H1 (cell line): Measurements from ENCODE around the gene MTERF1. TPM values are rescaled to one million over a fixed set of nuclear protein-coding genes. Genes with fewer than 3 reads are reported as not detected.
A peak's percentile ranks its signal among the peaks of the same experiment; 100 is the strongest.
"Not testable (repeated sequence)": the region's sequence is repeated elsewhere in the genome, so short reads cannot be mapped to it uniquely, and the experiment has no call there.

ENCODE experiments used
- CTCF ChIA-PET: fragments of 300-600 bp; sonication (Branson Sonifier 250); formaldehyde crosslinking; loops from one replicate; lab custom pipeline; 2021; ENCODE audit not compliant: partially characterized antibody; lab: Charles Lee
- POLR2A ChIA-PET: fragments of 300-600 bp; sonication (Branson Sonifier 250); formaldehyde crosslinking; loops from one replicate; lab custom pipeline; 2021; ENCODE audit warnings: inconsistent platforms; ENCODE audit not compliant: partially characterized antibody; lab: Charles Lee
- DNase-seq, 2 experiments: peaks; one replicate each; pipeline versions ENCODE4 v3.0.0 to v3.0.0-alpha.2; 2010 to 2022; ENCODE audit warnings: low spot score in 2 of 2, low read depth in 1 of 2, mixed read lengths in 1 of 2
- FAIRE-seq: peaks from 2 replicates; lab custom pipeline; 2011; peaks lifted over from hg19 to GRCh38; lab: Jason Lieb, UNC
- H2AFZ ChIP-seq: 2 replicates; pipeline ENCODE4 v1.8.1; 2012; ENCODE audit warnings: low read length, inconsistent platforms
- H2AK5ac ChIP-seq: 2 replicates; pipeline ENCODE4 v1.6.1; 2013; ENCODE audit warnings: low read depth, low read length
- H2BK120ac ChIP-seq: replicated peaks from 2 replicates; pipeline ENCODE3; 2013; ENCODE audit warnings: low read depth, low read length, inconsistent platforms
- H2BK12ac ChIP-seq: 2 replicates; pipeline ENCODE4 v1.6.1; 2013; ENCODE audit warnings: low read depth, low read length
- H2BK15ac ChIP-seq: 2 replicates; pipeline ENCODE4 v1.6.1; 2013; ENCODE audit warnings: low read length
- H2BK20ac ChIP-seq: 2 replicates; pipeline ENCODE4 v1.6.1; 2013; ENCODE audit warnings: low read length
- H2BK5ac ChIP-seq: 2 replicates; pipeline ENCODE4 v1.6.1; 2013; ENCODE audit warnings: low read depth, low read length
- H3K14ac ChIP-seq: 2 replicates; pipeline ENCODE4 v1.6.1; 2013; ENCODE audit warnings: inconsistent platforms; ENCODE audit not compliant: insufficient read length
- H3K18ac ChIP-seq: 2 replicates; pipeline ENCODE4 v1.6.1; 2013; ENCODE audit warnings: low read length; ENCODE audit errors: extremely low read depth
- H3K23ac ChIP-seq: 2 replicates; pipeline ENCODE4 v1.6.1; 2013; ENCODE audit warnings: inconsistent platforms; ENCODE audit not compliant: insufficient read length
- H3K23me2 ChIP-seq: 2 replicates; pipeline ENCODE4 v1.6.1; 2013; ENCODE audit warnings: low read depth, low read length
- H3K27ac ChIP-seq: 2 replicates; pipeline ENCODE4 v1.6.1; 2011; ENCODE audit warnings: low read depth, low read length, inconsistent platforms
- H3K27me3 ChIP-seq, 4 experiments: replicated peaks in 1 of 4; 1 replicate in 1 of 4; 2 replicates in 3 of 4; pipeline versions ENCODE4 v1.6.1 to v1.8.1; 2011 to 2013; ENCODE audit warnings: low read length in 3 of 4, mild to moderate bottlenecking in 3 of 4, inconsistent platforms in 2 of 4, mixed read lengths in 2 of 4, moderate library complexity in 1 of 4; ENCODE audit not compliant: control insufficient read depth in 3 of 4, insufficient read depth in 3 of 4; ENCODE audit errors: extremely low read depth in 1 of 4
- H3K36me3 ChIP-seq, 4 experiments: 2 replicates each; pipeline versions ENCODE4 v1.6.1 to v1.8.1; 2011 to 2013; ENCODE audit warnings: mild to moderate bottlenecking in 4 of 4, low read length in 3 of 4, moderate library complexity in 2 of 4, control low read depth in 1 of 4, inconsistent platforms in 1 of 4; ENCODE audit not compliant: insufficient read depth in 4 of 4, control insufficient read depth in 2 of 4
- H3K4ac ChIP-seq: replicated peaks from 2 replicates; pipeline ENCODE3; 2013; ENCODE audit warnings: low read length, low read depth, mixed read lengths, inconsistent platforms; ENCODE audit not compliant: insufficient read length
- H3K4me1 ChIP-seq, 4 experiments: replicated peaks in 1 of 4; 1 replicate in 1 of 4; 2 replicates in 3 of 4; pipeline versions ENCODE4 v1.6.1 to v1.8.1; 2011 to 2013; ENCODE audit warnings: low read length in 3 of 4, inconsistent platforms in 2 of 4, mixed read lengths in 1 of 4; ENCODE audit not compliant: insufficient read depth in 4 of 4, control insufficient read depth in 3 of 4
- H3K4me2 ChIP-seq, 2 experiments: 2 replicates each; pipeline versions ENCODE4 v1.6.1 to v1.8.1; 2011 to 2013; ENCODE audit warnings: low read depth in 2 of 2, low read length in 2 of 2, control low read depth in 1 of 2, inconsistent platforms in 1 of 2, mild to moderate bottlenecking in 1 of 2; ENCODE audit not compliant: insufficient read depth in 1 of 2
- H3K4me3 ChIP-seq, 4 experiments: fragments of 200-600, 300-600 bp in 1 of 4; sonication (generic), shearing (Covaris generic), sonication (Bioruptor Twin) in 1 of 4; 2 replicates each; pipeline versions ENCODE4 v1.5.1 to v1.8.1; 2011 to 2016; ENCODE audit warnings: low read length in 4 of 4, low read depth in 3 of 4, control low read depth in 2 of 4, inconsistent platforms in 2 of 4, mild to moderate bottlenecking in 2 of 4, mixed read lengths in 1 of 4, moderate library complexity in 1 of 4; ENCODE audit not compliant: insufficient read depth in 2 of 4; ENCODE audit errors: extremely low read depth in 1 of 4
- H3K56ac ChIP-seq: replicated peaks from 2 replicates; pipeline ENCODE3; 2013; ENCODE audit warnings: low read depth, mild to moderate bottlenecking, mixed read lengths, low read length, inconsistent platforms; ENCODE audit not compliant: insufficient read length
- H3K79me1 ChIP-seq: 2 replicates; pipeline ENCODE4 v1.6.1; 2013; ENCODE audit warnings: low read depth, low read length, control low read depth
- H3K79me2 ChIP-seq, 2 experiments: 2 replicates each; pipeline versions ENCODE4 v1.6.1 to v1.8.1; 2012 to 2013; ENCODE audit warnings: low read length in 2 of 2, mild to moderate bottlenecking in 2 of 2, inconsistent platforms in 1 of 2; ENCODE audit not compliant: insufficient read depth in 2 of 2, control insufficient read depth in 1 of 2
- H3K9ac ChIP-seq, 4 experiments: replicated peaks in 1 of 4; 1 replicate in 1 of 4; 2 replicates in 3 of 4; pipeline versions ENCODE4 v1.6.1 to v1.8.1; 2011 to 2013; ENCODE audit warnings: low read depth in 3 of 4, low read length in 3 of 4, control low read depth in 2 of 4, mild to moderate bottlenecking in 2 of 4, moderate library complexity in 2 of 4, inconsistent platforms in 1 of 4; ENCODE audit errors: extremely low read depth in 1 of 4
- H3K9me3 ChIP-seq, 2 experiments: 2 replicates each; pipeline versions ENCODE4 v1.6.1 to v1.8.1; 2012 to 2013; ENCODE audit warnings: mild to moderate bottlenecking in 2 of 2, moderate library complexity in 2 of 2, control low read depth in 1 of 2, inconsistent platforms in 1 of 2, low read depth in 1 of 2, low read length in 1 of 2, mixed read lengths in 1 of 2; ENCODE audit not compliant: insufficient read depth in 2 of 2
- H4K20me1 ChIP-seq, 2 experiments: replicated peaks in 1 of 2; 2 replicates each; pipeline versions ENCODE3 to v1.8.1; 2011 to 2013; ENCODE audit warnings: inconsistent platforms in 2 of 2, low read length in 2 of 2, mild to moderate bottlenecking in 1 of 2; ENCODE audit not compliant: insufficient read depth in 2 of 2, control insufficient read depth in 1 of 2
- H4K5ac ChIP-seq: 2 replicates; pipeline ENCODE4 v1.6.1; 2013; ENCODE audit warnings: low read length, low read depth, mixed read lengths, inconsistent platforms; ENCODE audit not compliant: insufficient read length
- H4K8ac ChIP-seq: 2 replicates; pipeline ENCODE4 v1.8.0; 2013; ENCODE audit warnings: mild to moderate bottlenecking, moderate library complexity, low read length, inconsistent platforms; ENCODE audit not compliant: insufficient read depth; ENCODE audit errors: extremely low read depth
- H4K91ac ChIP-seq: replicated peaks from 2 replicates; pipeline ENCODE3; 2013; ENCODE audit warnings: low read length, mixed read lengths, inconsistent platforms; ENCODE audit not compliant: insufficient read length
- EP300 ChIP-seq, 2 experiments: IDR thresholded peaks; 1 replicate in 1 of 2; 2 replicates in 1 of 2; pipeline ENCODE4 v1.6.1; 2011 to 2012; ENCODE audit warnings: low read depth in 2 of 2, low read length in 2 of 2, mild to moderate bottlenecking in 2 of 2, borderline replicate concordance in 1 of 2, inconsistent platforms in 1 of 2, moderate library complexity in 1 of 2
- WGBS, 2 experiments: shearing (Covaris generic) in 1 of 2; methylation state at CpG; one replicate each; pipeline versions ENCODE4 v1.1.6 to v1.1.7; 2013 to 2015; ENCODE audit warnings: low lambda C conversion rate in 2 of 2, mixed read lengths in 2 of 2, inconsistent platforms in 1 of 2, low coverage in 1 of 2, missing lambda C conversion rate in 1 of 2; ENCODE audit not compliant: insufficient replicate concordance in 2 of 2, insufficient coverage in 1 of 2, insufficient read length in 1 of 2; ENCODE audit errors: extremely low coverage in 1 of 2, missing lambda C conversion rate in 1 of 2; 5-methylcytosine and 5-hydroxymethylcytosine counted together
- polyA plus RNA-seq, 7 experiments: library from polyadenylated mRNA; depleted of rRNA in 3 of 7; stranded (reverse) in 5 of 7; unstranded in 2 of 7; fragments of >200 nt in 5 of 7; fragments of 200-250 nt in 2 of 7; gene quantifications; 1 replicate in 5 of 7; 2 replicates in 1 of 7; 4 replicates in 1 of 7; pipeline versions ENCODE4 v1.2.1 to v1.2.3, GENCODE V29; 2011 to 2013; ENCODE audit warnings: missing spikeins in 2 of 7, mixed read lengths in 2 of 7
- total RNA-seq: library from RNA; stranded (reverse); fragmentation: NEBNext Ultra II Directional; extraction: Animal tissue kit (Norgen Biotek cat#: 25700); gene quantifications from 2 replicates; pipeline ENCODE4 v1.2.1, GENCODE V29; 2021

The MTERF1 gene
- total and polyA plus RNA-seq, 2 of the 8 experiments (the other 6 are each of a cell fraction or from before 2014, with no cell fraction given), result 4.5 to 12.6 TPM

- H3K4me2 ChIP-seq, H3K4me1 ChIP-seq, H3K56ac ChIP-seq, H3K27me3 ChIP-seq, H3K18ac ChIP-seq, CTCF ChIA-PET, H4K91ac ChIP-seq, POLR2A ChIA-PET: not testable (repeated sequence)
- peak in 1 of 2 experiments; percentile 34; a peak in 1 of 3 replicates for TF ChIP-seq EP300 (IDR thresholded peaks at IDR 0.05; ENCODE audit: borderline replicate concordance in 1 of 2, low read depth in 2 of 2, low read length in 2 of 2)
- TF ChIP-seq, all 59 proteins: peak for 1; not testable (repeated sequence) for 58
- not testable (repeated sequence) for H3K9ac ChIP-seq, H4K8ac ChIP-seq, H4K5ac ChIP-seq, H2AK5ac ChIP-seq, H3K23me2 ChIP-seq, FAIRE-seq, H3K79me2 ChIP-seq, H2BK120ac ChIP-seq, H3K4ac ChIP-seq, H3K36me3 ChIP-seq, H2AFZ ChIP-seq, H3K4me3 ChIP-seq, H2BK12ac ChIP-seq, H2BK20ac ChIP-seq, H3K27ac ChIP-seq, H3K23ac ChIP-seq, H4K20me1 ChIP-seq, H2BK5ac ChIP-seq, H3K79me1 ChIP-seq, H3K14ac ChIP-seq, DNase-seq, H2BK15ac ChIP-seq
- peaks cover 8 to 32% of the 10 kb centered on the region in 2 experiments for H3K9me3 ChIP-seq
- 94% methylated on average over 14 of the region's 60 CpGs; no CpG with 5 or more reads in 1 of the 2 experiments for WGBS, 2 experiments
These were observed 8.0 kb upstream of the MTERF1 start for GRCh38 chr7:91888271-91889175.
